HUES6 (cell line): ENCODE data around the gene TTC7B.

Source experiments
- H3K27ac ChIP-seq: 2 replicates; pipeline ENCODE4 v1.7.0; 2013; ENCODE audit warnings: low read depth, mild to moderate bottlenecking, low read length, inconsistent platforms
- H3K27me3 ChIP-seq: 2 replicates; pipeline ENCODE4 v1.6.1; 2013; ENCODE audit warnings: low read length; ENCODE audit not compliant: control insufficient read depth, insufficient read depth
- H3K36me3 ChIP-seq: 2 replicates; pipeline ENCODE4 v1.6.1; 2013; ENCODE audit warnings: low read length; ENCODE audit not compliant: control insufficient read depth, insufficient read depth
- H3K4me1 ChIP-seq: 2 replicates; pipeline ENCODE4 v1.6.1; 2013; ENCODE audit warnings: low read length; ENCODE audit not compliant: control insufficient read depth, insufficient read depth
- H3K4me3 ChIP-seq: 2 replicates; pipeline ENCODE4 v1.5.1; 2013; ENCODE audit warnings: low read depth, low read length
- H3K9ac ChIP-seq: one replicate; pipeline ENCODE4 v1.6.1; 2013; ENCODE audit warnings: mild to moderate bottlenecking, low read length
- H3K9me3 ChIP-seq: 2 replicates; pipeline ENCODE4 v1.6.1; 2013; ENCODE audit warnings: low read depth, low read length; ENCODE audit not compliant: control insufficient read depth, insufficient read depth

Gene TTC7B

DNA sequence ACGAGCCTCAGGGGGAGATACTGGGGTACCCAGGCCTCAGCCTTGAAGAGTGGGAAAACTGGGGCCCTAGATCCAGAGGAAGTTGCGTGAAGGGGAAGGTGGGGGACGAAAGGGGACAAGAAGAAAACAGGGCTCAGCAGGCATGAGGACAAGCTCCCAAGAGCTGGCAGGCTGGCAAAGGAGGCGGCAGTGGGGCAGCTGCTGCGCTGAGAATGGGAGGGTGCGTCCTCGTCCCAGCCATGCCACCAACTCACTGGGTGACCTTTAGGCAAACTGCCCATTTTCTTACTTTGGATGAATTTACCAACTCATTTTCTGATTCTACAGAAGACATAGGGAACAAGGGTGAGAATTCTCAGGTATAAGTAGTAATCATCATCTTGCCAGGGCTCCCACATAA, 133.6 kb downstream of the TTC7B start:
- no peaks in the 10 kb centered on the region; the same call in 1 of the 2 replicates for H3K4me1 ChIP-seq
- no peaks in the 10 kb centered on the region for H3K27me3 ChIP-seq
- no peaks in the 10 kb centered on the region for H3K36me3 ChIP-seq
- H3K27ac ChIP-seq, result no peak overlapping the region
- H3K4me3 ChIP-seq, result no peak overlapping the region
- no peaks in the 10 kb centered on the region for H3K9me3 ChIP-seq
- H3K9ac ChIP-seq, result no peak overlapping the region

DNA sequence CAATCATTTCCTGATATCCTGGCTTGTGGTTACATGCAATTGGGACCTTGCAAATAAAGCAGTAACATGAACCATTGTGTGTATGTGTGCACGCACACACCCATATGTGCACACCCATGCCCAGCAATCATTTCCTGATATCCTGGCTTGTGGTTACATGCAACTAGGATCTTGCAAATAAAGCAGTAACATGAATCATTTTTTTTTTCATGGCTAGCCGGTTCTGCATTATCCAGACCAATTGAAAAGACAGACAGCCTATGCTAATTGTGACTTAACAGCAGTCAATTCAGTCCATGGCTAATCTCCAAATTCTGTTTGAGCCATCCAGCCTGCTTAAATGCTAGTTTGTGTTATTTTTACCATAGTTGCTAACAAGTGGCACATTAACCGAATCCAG, 134.3 kb downstream of the TTC7B start:
- Histone ChIP-seq H3K9me3 (no peaks in the 10 kb centered on the region), H3K4me1 (no peaks in the 10 kb centered on the region; the same call in 1 of the 2 replicates), H3K9ac (no peak overlapping the region), H3K36me3 (no peaks in the 10 kb centered on the region), H3K27me3 (no peaks in the 10 kb centered on the region), H3K27ac (no peak overlapping the region), H3K4me3 (no peak overlapping the region)

DNA sequence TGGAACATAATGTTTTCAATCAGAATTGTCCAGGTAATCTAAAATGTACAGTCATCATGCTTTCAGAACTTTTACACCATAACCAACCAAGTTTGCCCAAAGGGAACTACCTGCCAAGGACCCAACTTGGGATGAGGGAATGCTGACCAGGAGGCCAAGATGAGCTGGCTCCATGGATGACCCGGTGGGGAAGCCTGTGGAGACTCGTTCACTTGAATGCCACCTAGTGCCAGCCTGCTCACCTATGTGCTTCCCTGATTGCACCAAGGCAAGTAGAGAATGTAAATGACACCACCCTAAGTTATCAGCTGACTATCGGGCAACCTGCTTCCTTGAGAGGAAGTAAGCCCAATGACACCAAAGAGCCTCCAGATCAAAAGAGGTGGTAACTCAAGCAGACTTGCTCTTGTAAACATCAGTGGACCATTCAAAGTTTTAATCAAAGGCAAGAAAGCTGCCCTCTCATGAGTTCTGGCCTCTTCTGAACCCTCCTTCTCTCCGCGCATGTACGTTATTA, 137.3 kb downstream of the TTC7B start:
- H3K9me3 ChIP-seq, result no peaks in the 10 kb centered on the region
- H3K4me1 ChIP-seq, result no peaks in the 10 kb centered on the region
- H3K9ac ChIP-seq, result no peak overlapping the region
- no peaks in the 10 kb centered on the region for H3K27me3 ChIP-seq
- H3K27ac ChIP-seq, result no peak overlapping the region
- 0 out of 2 replicates have a peak, but pooled peaks cover 3% of the 10 kb centered on the region for H3K36me3 ChIP-seq
- no peak overlapping the region for H3K4me3 ChIP-seq

DNA sequence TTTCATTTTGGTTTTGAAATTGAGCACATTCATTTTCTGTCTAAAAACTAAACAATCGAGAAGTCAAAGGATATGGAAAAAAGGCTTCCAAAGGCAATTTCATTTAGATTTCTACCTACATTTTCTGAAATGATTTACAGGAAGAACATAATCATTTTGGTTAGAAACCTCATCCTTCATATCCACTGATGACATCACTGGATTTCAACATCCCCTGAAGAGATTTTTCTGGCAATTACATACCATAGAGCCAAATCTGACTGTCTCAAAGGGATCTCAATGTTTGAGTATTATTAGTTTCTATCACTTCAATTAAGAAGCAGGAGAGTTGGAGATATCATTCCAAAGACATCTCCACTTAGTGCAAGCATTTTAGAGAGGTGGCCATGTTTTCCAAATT, 137.8 kb downstream of the TTC7B start:
- no peaks in the 10 kb centered on the region for H3K27me3 ChIP-seq
- no peak overlapping the region for H3K27ac ChIP-seq
- no peak overlapping the region for H3K9ac ChIP-seq
- no peak overlapping the region for H3K4me3 ChIP-seq
- no peaks in the 10 kb centered on the region for H3K4me1 ChIP-seq
- 0 out of 2 replicates have a peak, but pooled peaks cover 3% of the 10 kb centered on the region for H3K36me3 ChIP-seq
- H3K9me3 ChIP-seq, result no peaks in the 10 kb centered on the region

- Histone ChIP-seq H3K27me3 (no peaks in the 10 kb centered on the region), H3K36me3 (0 out of 2 replicates have a peak, but pooled peaks cover 3% of the 10 kb centered on the region), H3K9ac (no peak overlapping the region), H3K4me1 (no peaks in the 10 kb centered on the region), H3K4me3 (no peak overlapping the region), H3K9me3 (no peaks in the 10 kb centered on the region), H3K27ac (no peak overlapping the region)
Measured at GRCh38 chr14:90677484-90678050, 138.7 kb downstream of the TTC7B start.

GRCh38 chr14:90676912-90677311, 139.3 kb downstream of the TTC7B start:
- Histone ChIP-seq H3K4me3 (no peak overlapping the region), H3K9ac (no peak overlapping the region), H3K27ac (no peak overlapping the region), H3K9me3 (no peaks in the 10 kb centered on the region), H3K36me3 (0 out of 2 replicates have a peak, but pooled peaks cover 3% of the 10 kb centered on the region), H3K4me1 (no peaks in the 10 kb centered on the region), H3K27me3 (no peaks in the 10 kb centered on the region)

DNA sequence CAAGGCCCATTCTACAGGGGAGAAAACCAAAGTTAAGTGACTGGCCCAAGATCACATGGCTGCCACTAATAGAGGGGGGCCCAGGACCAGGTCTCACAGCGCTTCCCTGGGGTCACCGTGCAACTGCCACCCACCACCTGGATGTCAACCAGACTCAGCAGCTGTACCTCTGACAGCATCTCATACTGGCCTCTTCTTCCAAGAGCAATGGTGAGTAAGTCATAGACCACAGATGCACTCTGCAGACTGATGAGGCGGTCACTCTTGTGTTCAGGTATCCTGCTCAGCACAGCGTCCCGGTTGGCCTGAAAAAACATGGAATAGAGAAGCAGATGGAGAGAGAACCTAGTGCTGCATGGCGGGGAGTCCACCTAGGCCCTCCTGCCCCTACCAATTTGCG, 139.9 kb downstream of the TTC7B start:
- Histone ChIP-seq H3K9ac (no peak overlapping the region), H3K4me3 (no peak overlapping the region), H3K4me1 (no peaks in the 10 kb centered on the region), H3K27ac (no peak overlapping the region), H3K27me3 (no peaks in the 10 kb centered on the region), H3K36me3 (0 out of 2 replicates have a peak, but pooled peaks cover 3% of the 10 kb centered on the region), H3K9me3 (no peaks in the 10 kb centered on the region)

GRCh38 chr14:90675399-90675798, 140.8 kb downstream of the TTC7B start:
- no peak overlapping the region for H3K4me3 ChIP-seq
- no peak overlapping the region for H3K9ac ChIP-seq
- H3K27ac ChIP-seq, result no peak overlapping the region
- H3K27me3 ChIP-seq, result no peaks in the 10 kb centered on the region
- no peaks in the 10 kb centered on the region for H3K4me1 ChIP-seq
- 0 out of 2 replicates have a peak, but pooled peaks cover 3% of the 10 kb centered on the region for H3K36me3 ChIP-seq
- H3K9me3 ChIP-seq, result no peaks in the 10 kb centered on the region

GRCh38 chr14:90674716-90675115, 141.5 kb downstream of the TTC7B start:
- Histone ChIP-seq H3K27ac (no peak overlapping the region), H3K9me3 (no peaks in the 10 kb centered on the region), H3K4me3 (no peak overlapping the region), H3K4me1 (no peaks in the 10 kb centered on the region), H3K9ac (no peak overlapping the region), H3K36me3 (0 out of 2 replicates have a peak, but pooled peaks cover 3% of the 10 kb centered on the region), H3K27me3 (no peaks in the 10 kb centered on the region)

DNA sequence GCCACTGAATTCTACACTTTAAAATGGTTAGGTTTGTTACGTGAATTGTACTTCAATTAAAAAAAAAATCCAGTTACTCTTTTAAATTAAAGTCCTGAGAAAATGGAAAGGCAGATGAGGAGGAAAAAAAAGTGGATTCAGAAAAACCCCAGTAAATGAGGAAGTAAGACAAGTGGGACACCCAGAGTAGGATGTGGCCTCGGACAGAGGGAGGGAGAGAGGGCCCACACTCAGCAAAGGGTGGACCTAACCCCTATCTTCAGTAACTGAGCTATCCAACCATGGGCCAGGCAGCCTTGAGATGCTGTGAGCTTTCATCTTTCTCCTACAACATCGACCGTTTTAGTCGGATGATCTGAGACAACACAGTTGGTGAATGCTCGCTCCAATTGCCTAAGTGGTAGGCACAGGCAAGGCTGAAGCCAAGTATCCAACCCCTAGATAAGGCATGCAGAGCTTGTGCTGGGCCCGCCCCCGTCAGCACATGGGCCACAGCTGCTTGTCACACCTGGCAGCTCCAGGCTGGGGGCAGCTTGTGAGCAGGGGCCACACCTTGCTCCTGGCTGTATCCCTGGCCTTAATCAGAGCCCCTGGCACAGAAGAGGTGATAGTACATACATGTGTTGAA, 142.1 kb downstream of the TTC7B start:
- Histone ChIP-seq H3K27me3 (no peaks in the 10 kb centered on the region), H3K4me1 (no peaks in the 10 kb centered on the region), H3K36me3 (0 out of 2 replicates have a peak, but pooled peaks cover 3% of the 10 kb centered on the region), H3K9ac (no peak overlapping the region), H3K9me3 (no peaks in the 10 kb centered on the region), H3K27ac (no peak overlapping the region), H3K4me3 (no peak overlapping the region)

DNA sequence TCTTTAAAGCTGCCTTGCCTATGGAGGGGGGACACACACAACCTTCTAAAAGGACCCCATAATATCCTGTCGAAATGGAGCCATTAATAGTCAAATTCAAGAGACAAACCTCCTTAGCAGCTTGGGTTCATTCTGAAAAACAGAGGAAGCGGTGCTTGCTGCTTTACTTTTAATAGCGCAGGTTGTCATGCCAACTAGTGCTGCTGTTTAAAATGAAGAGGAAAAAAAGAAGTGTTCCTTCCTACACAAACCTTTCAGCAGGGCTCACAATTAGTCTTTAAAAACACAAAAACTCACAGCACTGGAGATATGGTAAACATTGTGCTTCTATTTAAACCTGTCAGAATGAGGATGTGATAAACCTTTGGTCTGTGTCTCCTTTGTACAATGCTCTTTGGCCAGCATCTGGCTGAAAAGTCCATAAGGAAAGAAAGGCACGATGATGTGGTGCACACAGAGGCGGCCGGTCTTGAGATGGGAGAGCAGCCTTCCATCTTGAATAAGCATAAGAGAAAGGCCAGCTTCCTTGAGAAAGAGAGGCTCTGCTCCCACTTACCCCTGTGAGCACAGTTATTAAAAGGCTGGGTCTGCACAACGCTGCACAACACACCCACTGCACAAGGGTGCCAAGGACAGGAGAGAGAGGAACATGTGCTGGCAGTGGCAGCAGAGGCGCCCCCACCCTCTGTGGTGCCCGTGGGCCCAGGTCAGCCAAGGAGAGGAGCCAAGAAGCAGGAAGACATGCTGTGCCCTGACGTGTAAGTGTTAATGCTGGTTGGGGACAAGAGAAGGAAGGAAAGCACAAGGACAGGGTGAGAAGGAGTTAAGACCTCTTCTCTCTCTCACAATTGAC, 144.6 kb downstream of the TTC7B start:
- Histone ChIP-seq H3K36me3 (0 out of 2 replicates have a peak, but pooled peaks cover 3% of the 10 kb centered on the region), H3K4me3 (no peak overlapping the region), H3K9me3 (no peaks in the 10 kb centered on the region), H3K27ac (no peak overlapping the region), H3K4me1 (no peaks in the 10 kb centered on the region), H3K9ac (no peak overlapping the region), H3K27me3 (no peaks in the 10 kb centered on the region)
